ENCODE data around the gene RMRP.

Gene RMRP

GRCh38 chr9:35609820-35610163, 48.0 kb downstream of the RMRP start:
- TF ChIP-seq CTCF (conservative IDR thresholded peaks at IDR 0.05) = no peak
- H3K27ac ChIP-seq = no peak overlapping the region

DNA sequence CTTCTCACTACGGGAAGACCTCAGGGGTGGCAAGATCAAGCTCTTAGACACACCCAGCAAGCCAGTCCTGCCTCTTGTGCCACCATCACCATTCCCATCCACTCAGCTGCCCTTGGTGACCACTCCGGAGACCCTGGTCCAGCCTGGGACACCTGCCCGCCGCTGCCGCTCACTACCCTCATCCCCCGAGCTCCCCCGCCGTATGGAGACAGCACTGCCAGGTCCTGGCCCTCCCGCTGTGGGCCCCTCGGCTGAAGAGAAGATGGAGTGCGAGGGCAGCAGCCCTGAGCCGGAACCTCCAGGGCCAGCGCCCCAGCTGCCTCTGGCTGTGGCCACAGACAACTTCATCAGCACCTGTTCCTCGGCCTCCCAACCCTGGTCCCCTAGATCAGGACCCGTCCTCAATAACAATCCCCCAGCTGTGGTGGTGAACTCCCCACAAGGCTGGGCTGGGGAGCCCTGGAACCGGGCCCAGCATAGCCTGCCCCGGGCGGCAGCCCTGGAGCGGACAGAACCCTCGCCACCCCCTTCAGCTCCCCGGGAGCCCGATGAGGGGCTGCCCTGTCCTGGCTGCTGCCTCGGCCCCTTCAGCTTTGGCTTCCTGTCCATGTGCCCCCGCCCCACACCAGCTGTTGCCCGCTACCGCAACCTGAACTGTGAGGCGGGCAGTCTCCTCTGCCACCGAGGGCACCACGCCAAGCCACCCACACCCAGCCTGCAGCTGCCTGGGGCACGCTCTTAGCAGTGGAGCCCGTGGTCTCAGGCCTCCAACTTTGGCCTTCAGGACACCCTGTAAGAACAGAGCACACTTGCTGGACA, 48.6 kb downstream of the RMRP start:
- no peak for TF ChIP-seq CTCF (conservative IDR thresholded peaks at IDR 0.05)
- H3K27ac ChIP-seq = no peak overlapping the region

- TF ChIP-seq CTCF (conservative IDR thresholded peaks at IDR 0.05) = no peak
- no peak overlapping the region for H3K27ac ChIP-seq
Observed at GRCh38 chr9:35608221-35608620, 49.6 kb downstream of the RMRP start.

Data from VCaP (cell line).